ENCODE results near the gene PUM1.
"Not testable (repeated sequence)": the region's sequence is repeated elsewhere in the genome, so short reads cannot be mapped to it uniquely, and the experiment has no call there.

PUM1 gene

DNA sequence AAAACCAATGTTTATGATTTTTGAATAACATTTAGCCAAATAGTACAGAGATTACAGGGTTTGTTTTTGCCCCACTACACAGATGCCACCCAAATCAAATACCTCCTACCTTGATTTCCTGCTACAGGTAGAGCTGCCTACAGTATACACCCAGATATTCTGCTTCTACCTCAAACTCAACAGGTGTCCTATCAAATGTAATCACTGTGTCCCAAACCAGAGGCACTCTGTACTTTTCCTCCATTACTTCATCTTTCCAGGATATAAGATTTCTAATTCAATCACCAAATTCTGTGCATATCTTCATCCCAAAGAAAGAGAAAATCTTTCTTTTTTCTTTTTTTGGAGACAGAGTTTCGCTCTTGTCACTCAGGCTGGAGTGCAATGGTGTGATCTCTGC lies 9.6 kb downstream of the PUM1 start:
- no peak for DNase-seq (ENCODE audit: extremely low spot score)
- CTCF ChIA-PET = no interaction called here
- POLR2A ChIA-PET = interaction anchor here (1.4 kb wide), 1 partner anchor 9 kb away, joined by 6 read pairs; no protein-coding TSS in a partner anchor
- TF ChIP-seq TARDBP (IDR thresholded peaks at IDR 0.05) (no peak), SUZ12 (IDR thresholded peaks at IDR 0.05) (no peak), LEF1 (IDR thresholded peaks at IDR 0.05; ENCODE audit: borderline replicate concordance) (no peak), ARNT (IDR thresholded peaks at IDR 0.05) (no peak), NFRKB (IDR thresholded peaks at IDR 0.05) (no peak), FOXK2 (IDR thresholded peaks at IDR 0.05) (no peak), CTBP1 (IDR thresholded peaks at IDR 0.05; ENCODE audit: borderline replicate concordance) (no peak), BHLHE40 (IDR thresholded peaks at IDR 0.05; ENCODE audit: borderline replicate concordance) (no peak), FOXM1 (IDR thresholded peaks at IDR 0.05; ENCODE audit: borderline replicate concordance) (no peak), HDGF (IDR thresholded peaks at IDR 0.05; ENCODE audit: borderline replicate concordance) (no peak), FOXA1 (IDR thresholded peaks at IDR 0.05) (no peak), L3MBTL2 (conservative IDR thresholded peaks at IDR 0.05) (no peak), ELF4 (IDR thresholded peaks at IDR 0.05) (no peak), ZNF384 (IDR thresholded peaks at IDR 0.05) (no peak)

DNA sequence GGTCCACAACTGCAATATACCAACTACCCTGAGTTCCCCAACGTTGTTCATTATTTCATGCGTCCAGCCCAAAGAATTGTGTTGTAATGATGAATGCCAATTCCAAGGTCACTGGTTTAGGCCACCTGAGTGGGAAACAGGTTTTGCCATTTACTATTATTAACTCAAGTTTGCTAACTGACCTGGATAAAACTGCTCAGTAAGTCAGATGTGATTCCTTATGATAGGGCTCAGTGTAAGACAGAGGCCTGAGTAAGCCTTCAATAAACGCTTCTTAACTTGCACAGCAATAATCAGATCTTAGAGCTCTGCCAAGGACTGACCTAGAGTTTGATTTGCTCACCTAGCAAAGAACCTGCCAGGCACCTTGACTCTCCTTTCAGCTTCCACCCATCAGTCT lies 10.0 kb downstream of the PUM1 start:
- POLR2A ChIA-PET = interaction anchor here (1.1 kb wide), 1 partner anchor 9 kb away, joined by 3 read pairs; the partner anchor contains the start of gene PUM1
- CTCF ChIA-PET = no interaction called here
- no peak for TF ChIP-seq BHLHE40 (IDR thresholded peaks at IDR 0.05; ENCODE audit: borderline replicate concordance)
- no peak for TF ChIP-seq ARNT (IDR thresholded peaks at IDR 0.05)
- no peak for TF ChIP-seq SP1 (IDR thresholded peaks at IDR 0.05)
- no peak for TF ChIP-seq TARDBP (IDR thresholded peaks at IDR 0.05)
- TF ChIP-seq CTBP1 (IDR thresholded peaks at IDR 0.05; ENCODE audit: borderline replicate concordance) = no peak
- TF ChIP-seq FOXM1 (IDR thresholded peaks at IDR 0.05; ENCODE audit: borderline replicate concordance) = no peak
- TF ChIP-seq NFRKB (IDR thresholded peaks at IDR 0.05) = no peak
- no peak for TF ChIP-seq FOXA1 (IDR thresholded peaks at IDR 0.05)
- TF ChIP-seq HDGF (IDR thresholded peaks at IDR 0.05; ENCODE audit: borderline replicate concordance) = no peak
- DNase-seq (ENCODE audit: extremely low spot score) = no peak

DNA sequence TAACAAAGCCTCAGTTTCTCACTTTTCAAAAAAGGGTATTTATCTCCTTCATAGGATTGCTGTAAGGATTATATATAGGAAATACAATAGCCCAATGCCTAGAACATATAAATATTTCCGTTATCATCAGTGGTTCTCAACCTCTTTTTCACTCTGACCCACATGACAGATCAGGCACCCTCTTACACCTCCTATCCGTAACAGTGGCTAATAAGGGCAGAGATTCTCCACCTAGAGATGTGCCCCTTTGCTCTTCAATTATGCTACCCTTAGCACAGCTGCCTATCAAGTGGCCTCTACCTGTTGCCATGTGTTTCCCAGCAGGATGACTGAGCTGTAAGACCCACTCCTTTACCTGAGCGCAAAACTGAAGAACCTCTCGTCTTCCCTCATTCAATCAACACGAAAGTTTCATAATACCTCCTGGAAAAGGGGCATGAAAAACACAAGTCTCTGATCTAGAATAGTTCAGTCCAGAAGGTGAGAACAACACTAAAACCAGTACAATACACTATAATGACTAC lies 10.5 kb downstream of the PUM1 start:
- TF ChIP-seq FOXA1 (IDR thresholded peaks at IDR 0.05) = no peak
- TF ChIP-seq TARDBP (IDR thresholded peaks at IDR 0.05) = no peak
- TF ChIP-seq L3MBTL2 (conservative IDR thresholded peaks at IDR 0.05) = no peak
- no peak for TF ChIP-seq CTBP1 (IDR thresholded peaks at IDR 0.05; ENCODE audit: borderline replicate concordance)
- TF ChIP-seq NFRKB (IDR thresholded peaks at IDR 0.05) = no peak
- TF ChIP-seq ELF4 (IDR thresholded peaks at IDR 0.05) = no peak
- no peak for TF ChIP-seq SUZ12 (IDR thresholded peaks at IDR 0.05)
- no peak for TF ChIP-seq ARNT (IDR thresholded peaks at IDR 0.05)
- TF ChIP-seq FOXK2 (IDR thresholded peaks at IDR 0.05) = no peak
- TF ChIP-seq BHLHE40 (IDR thresholded peaks at IDR 0.05; ENCODE audit: borderline replicate concordance) = no peak
- no peak for TF ChIP-seq FOXM1 (IDR thresholded peaks at IDR 0.05; ENCODE audit: borderline replicate concordance)
- TF ChIP-seq HDGF (IDR thresholded peaks at IDR 0.05; ENCODE audit: borderline replicate concordance) = no peak
- TF ChIP-seq, protein P1, sequence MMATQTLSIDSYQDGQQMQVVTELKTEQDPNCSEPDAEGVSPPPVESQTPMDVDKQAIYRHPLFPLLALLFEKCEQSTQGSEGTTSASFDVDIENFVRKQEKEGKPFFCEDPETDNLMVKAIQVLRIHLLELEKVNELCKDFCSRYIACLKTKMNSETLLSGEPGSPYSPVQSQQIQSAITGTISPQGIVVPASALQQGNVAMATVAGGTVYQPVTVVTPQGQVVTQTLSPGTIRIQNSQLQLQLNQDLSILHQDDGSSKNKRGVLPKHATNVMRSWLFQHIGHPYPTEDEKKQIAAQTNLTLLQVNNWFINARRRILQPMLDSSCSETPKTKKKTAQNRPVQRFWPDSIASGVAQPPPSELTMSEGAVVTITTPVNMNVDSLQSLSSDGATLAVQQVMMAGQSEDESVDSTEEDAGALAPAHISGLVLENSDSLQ (IDR thresholded peaks at IDR 0.05) = no peak
- POLR2A ChIA-PET = interaction anchor here (1.1 kb wide), 1 partner anchor 10 kb away, joined by 3 read pairs; the partner anchor contains the start of gene PUM1
- CTCF ChIA-PET = interaction anchor here (1.1 kb wide), 1 partner anchor 15 kb away, joined by 4 read pairs; no protein-coding TSS in a partner anchor
- no peak for DNase-seq (ENCODE audit: extremely low spot score)

GRCh38 chr1:31054349-31054748 lies 11.2 kb downstream of the PUM1 start:
- CTCF ChIA-PET = interaction anchor here (1.1 kb wide), 1 partner anchor 14 kb away, joined by 4 read pairs; no protein-coding TSS in a partner anchor
- no peak for TF ChIP-seq CTBP1 (IDR thresholded peaks at IDR 0.05; ENCODE audit: borderline replicate concordance)
- TF ChIP-seq, protein P1 (IDR thresholded peaks at IDR 0.05) = no peak
- TF ChIP-seq FOXK2 (IDR thresholded peaks at IDR 0.05) = no peak
- TF ChIP-seq ARNT (IDR thresholded peaks at IDR 0.05) = no peak
- TF ChIP-seq FOXA1 (IDR thresholded peaks at IDR 0.05) = no peak
- no peak for TF ChIP-seq ELF4 (IDR thresholded peaks at IDR 0.05)
- POLR2A ChIA-PET = no interaction called here
- DNase-seq (ENCODE audit: extremely low spot score) = no peak

GRCh38 chr1:31052613-31053012 lies 12.9 kb downstream of the PUM1 start:
- POLR2A ChIA-PET; DNase-seq (ENCODE audit: extremely low spot score): not testable (repeated sequence)
- CTCF ChIA-PET = interaction anchor here (0.6 to 0.7 kb wide), 2 partner anchors 55 to 1881 kb away, joined by 3 to 4 read pairs; no protein-coding TSS in a partner anchor

DNA sequence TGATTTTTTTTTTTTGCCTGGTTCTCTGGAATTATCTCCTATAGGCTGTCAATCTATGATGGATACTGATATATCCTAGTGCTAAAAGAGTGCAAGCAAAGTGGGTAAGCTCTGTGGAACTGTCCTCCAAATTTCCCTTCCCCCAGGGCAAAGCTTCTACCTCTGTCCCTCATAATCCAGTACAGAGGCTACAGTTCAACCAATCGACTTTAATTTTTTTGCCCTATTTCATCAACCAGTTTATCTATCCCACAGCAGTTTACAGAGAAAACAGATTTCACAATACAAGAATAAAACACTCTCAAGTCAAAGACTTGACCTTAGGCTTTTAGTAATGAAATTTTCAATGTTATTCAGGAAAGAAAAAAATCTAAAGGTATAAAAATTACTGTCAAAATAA lies 13.9 kb downstream of the PUM1 start:
- TF ChIP-seq ZNF384 (IDR thresholded peaks at IDR 0.05) (no peak), L3MBTL2 (conservative IDR thresholded peaks at IDR 0.05) (no peak), LEF1 (IDR thresholded peaks at IDR 0.05; ENCODE audit: borderline replicate concordance) (no peak), NFRKB (IDR thresholded peaks at IDR 0.05) (no peak), FOXA1 (IDR thresholded peaks at IDR 0.05) (no peak), HDGF (IDR thresholded peaks at IDR 0.05; ENCODE audit: borderline replicate concordance) (no peak)
- ChIA-PET POLR2A (no interaction called here), CTCF (interaction anchor here (0.7 kb wide), 1 partner anchor 450 kb away, joined by 5 read pairs; no protein-coding TSS in a partner anchor)
- DNase-seq (ENCODE audit: extremely low spot score) = no peak

- CTCF ChIA-PET = interaction anchor here (0.6 kb wide), 1 partner anchor 14 kb away, joined by 3 read pairs; no protein-coding TSS in a partner anchor
- POLR2A ChIA-PET; DNase-seq (ENCODE audit: extremely low spot score): not testable (repeated sequence)
Observed at GRCh38 chr1:31047507-31047906, 18.0 kb downstream of the PUM1 start.

All from HEK293T (cell line).